HCT116 (cell line): Measurements from ENCODE around the gene GLCE.

Source experiments
- CBX3 ChIP-seq: IDR thresholded peaks from 2 replicates; pipeline ENCODE4 v1.6.1; 2012; ENCODE audit warnings: low read depth
- CEBPB ChIP-seq: IDR thresholded peaks from 2 replicates; pipeline ENCODE4 v1.6.1; 2012; ENCODE audit warnings: low read depth
- CTCF ChIP-seq, 3 experiments: fragments of 200-600 bp in 1 of 3; sonication (generic) in 1 of 3; IDR thresholded peaks in 2 of 3; conservative IDR thresholded peaks in 1 of 3; 2 replicates each; pipeline ENCODE4 v1.5.1; 2012 to 2017; ENCODE audit warnings: low read depth in 2 of 3, low read length in 2 of 3, antibody characterized with exemption in 1 of 3, borderline replicate concordance in 1 of 3, control low read depth in 1 of 3, mild to moderate bottlenecking in 1 of 3, mixed read lengths in 1 of 3, mixed run types in 1 of 3, moderate library complexity in 1 of 3; ENCODE audit not compliant: insufficient read depth in 1 of 3
- EZH2 ChIP-seq: fragments of 200-600 bp; sonication (generic); IDR thresholded peaks from 2 replicates; pipeline ENCODE4 v1.6.1; 2017; ENCODE audit warnings: antibody characterized with exemption, mixed run types
- EZH2phosphoT487 ChIP-seq: fragments of 200-600 bp; IDR thresholded peaks from 2 replicates; pipeline ENCODE4 v1.6.1; 2018; ENCODE audit warnings: antibody characterized with exemption, borderline replicate concordance
- JUND ChIP-seq: IDR thresholded peaks from 2 replicates; pipeline ENCODE4 v1.6.1; 2012
- POLR2A ChIP-seq: IDR thresholded peaks from 2 replicates; pipeline ENCODE4 v1.7.0; 2011; ENCODE audit warnings: borderline replicate concordance; ENCODE audit not compliant: insufficient read depth, insufficient read length; ENCODE audit errors: extremely low read depth
- POLR2AphosphoS5 ChIP-seq: IDR thresholded peaks from 2 replicates; pipeline ENCODE4 v1.6.1; 2011; ENCODE audit warnings: mild to moderate bottlenecking, low read depth, low read length, moderate library complexity
- REST ChIP-seq: IDR thresholded peaks from 2 replicates; pipeline ENCODE4 v1.6.1; 2012; ENCODE audit warnings: low read depth
- SIN3A ChIP-seq: IDR thresholded peaks from 2 replicates; pipeline ENCODE4 v1.6.1; 2012; ENCODE audit warnings: low read depth
- SP1 ChIP-seq: IDR thresholded peaks from 2 replicates; pipeline ENCODE4 v1.6.1; 2012; ENCODE audit warnings: low read depth
- ZBTB33 ChIP-seq: IDR thresholded peaks from 2 replicates; pipeline ENCODE4 v1.6.1; 2011; ENCODE audit warnings: mild to moderate bottlenecking, low read length, moderate library complexity; ENCODE audit not compliant: insufficient replicate concordance; ENCODE audit errors: extremely low read depth

DNA sequence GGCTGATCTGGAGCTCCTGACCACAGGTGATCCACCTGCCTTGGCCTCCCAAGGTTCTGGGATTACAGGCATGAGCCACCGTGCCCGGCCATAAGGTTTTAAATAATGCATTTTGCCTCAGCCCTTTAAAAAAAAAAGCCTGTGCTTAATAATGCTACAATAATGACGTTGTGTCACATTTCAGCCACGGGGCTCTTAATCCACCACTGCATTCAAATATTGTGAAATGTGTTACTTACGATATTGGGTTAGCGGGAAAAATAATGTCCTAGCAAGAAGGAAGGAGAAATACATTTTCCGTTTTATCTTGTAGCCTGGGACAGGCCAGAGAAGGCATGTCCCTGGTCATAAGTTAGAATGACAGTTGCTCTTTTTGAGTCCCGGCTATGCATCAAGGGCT is 155.9 kb downstream of the GLCE start:
- TF ChIP-seq POLR2A = no peak
- no peak for TF ChIP-seq EZH2
- TF ChIP-seq REST = no peak
- no peak for TF ChIP-seq SP1
- no peak for TF ChIP-seq CTCF (IDR thresholded peaks at IDR 0.05 in 2 of 3, conservative IDR thresholded peaks at IDR 0.05 in 1 of 3; ENCODE audit: borderline replicate concordance in 1 of 3, insufficient read depth in 1 of 3, low read depth in 2 of 3, low read length in 2 of 3)
- TF ChIP-seq CBX3 = no peak
- TF ChIP-seq ZBTB33 = no peak
- TF ChIP-seq CEBPB = no peak
- no peak for TF ChIP-seq POLR2AphosphoS5
- TF ChIP-seq EZH2phosphoT487 = no peak
- TF ChIP-seq SIN3A = no peak
- no peak for TF ChIP-seq JUND
